ENCODE measurements around the gene CNPY2. TPM values are rescaled to one million over a fixed set of nuclear protein-coding genes. Genes with fewer than 3 reads are reported as not detected.

Gene CNPY2
- total and polyA plus RNA-seq, 2 of the 13 experiments (the other 11 are each of a cell fraction or from before 2014, with no cell fraction given), result 285 to 356 TPM

- 1% methylated on average over 32 of the region's 54 CpGs for WGBS (ENCODE audit: low lambda C conversion rate)
- ATAC-seq (peak; percentile 93), FAIRE-seq (peak; percentile 97), DNase-seq (ENCODE audit: low spot score) (peak; percentile 98)
- peaks cover 7 to 13% of the 10 kb centered on the region in 2 experiments for H3K36me3 ChIP-seq (replicated peaks in 1 of 2; ENCODE audit: control insufficient read depth in 1 of 2, insufficient read depth in 2 of 2, low read length in 2 of 2)
- intact Hi-C loops (cut with micrococcal nuclease; ENCODE audit: unreplicated experiment) (loop anchor here (1.0 to 2.0 kb wide), 2 partner anchors 44 to 105 kb away; no protein-coding TSS in a partner anchor), in situ Hi-C loops (cut with HindIII; ENCODE audit: extremely low pct_ligation_motif_present, low pct_unique_long_range_greater_than_20kb) (no loop called here)
- peaks cover 72% of the 10 kb centered on the region for H3K4me1 ChIP-seq (ENCODE audit: insufficient read depth, low read length)
- H2AFZ ChIP-seq (ENCODE audit: low read length), result peak within 1 kb of the TSS; percentile 69
- H3K79me2 ChIP-seq (ENCODE audit: insufficient read depth, low read length), result peaks cover 21% of the 10 kb centered on the region
- no TSS peak for BruUV-seq (replicated peaks)
- ChIA-PET POLR2A (interaction anchor here (0.5 to 7.9 kb wide), 34 partner anchors 9 to 386 kb away, joined by 3 to 81 read pairs (median 5); partner anchors contain the start of genes CNPY2, COQ10A, ESYT1 and IL23A), CTCF (ENCODE audit: low intra/inter-chr PET ratio, low total read pairs) (no interaction called here)
- H3K27me3 ChIP-seq (ENCODE audit: control insufficient read depth in 1 of 2, insufficient read depth in 2 of 2, low read length in 2 of 2), result no peaks in the 10 kb centered on the region
- peak within 1 kb of the TSS; percentile 81 for H3K4me2 ChIP-seq (ENCODE audit: low read depth, low read length)
- H3K9me3 ChIP-seq (ENCODE audit: low read length), result no peaks in the 10 kb centered on the region
- peak within 1 kb of the TSS; percentile 83 for H3K27ac ChIP-seq (ENCODE audit: extremely low read length, insufficient read depth, low read length)
- H4K20me1 ChIP-seq (ENCODE audit: insufficient read depth, low read length), result no peaks in the 10 kb centered on the region
- peak within 1 kb of the TSS; percentile 84 for H3K9ac ChIP-seq (ENCODE audit: insufficient read depth, low read depth, low read length)
- peak within 1 kb of the TSS; percentile 83 to 94 (median 87) for H3K4me3 ChIP-seq (replicated peaks in 1 of 3; ENCODE audit: insufficient read depth in 1 of 3, low read depth in 2 of 3, low read length in 3 of 3)
- TF ChIP-seq PBX2 (CRISPR knock-in tag; IDR thresholded peaks at IDR 0.05) (peak; percentile 53), DZIP1 (CRISPR knock-in tag; IDR thresholded peaks at IDR 0.05) (no peak), GABPA (IDR thresholded peaks at IDR 0.05; ENCODE audit: low read depth, low read length) (peak; percentile 65), GABPA (CRISPR knock-in tag; IDR thresholded peaks at IDR 0.05; ENCODE audit: low read depth) (peak; percentile 88), ZEB1 (IDR thresholded peaks at IDR 0.05; ENCODE audit: insufficient replicate concordance, low read depth) (peak; percentile 32), KLF13 (CRISPR knock-in tag; IDR thresholded peaks at IDR 0.05) (no peak), TOPORS (CRISPR knock-in tag; IDR thresholded peaks at IDR 0.05) (0 out of 2 replicates have a peak, but pooled peaks have one; percentile 33), PATZ1 (CRISPR knock-in tag; IDR thresholded peaks at IDR 0.05) (peak; percentile 81), ZSCAN12 (CRISPR knock-in tag; IDR thresholded peaks at IDR 0.05) (0 out of 2 replicates have a peak, but pooled peaks have one; percentile 39), NFE2L1 (CRISPR knock-in tag; IDR thresholded peaks at IDR 0.05; ENCODE audit: borderline replicate concordance) (no peak)
- TF ChIP-seq, protein P1, sequence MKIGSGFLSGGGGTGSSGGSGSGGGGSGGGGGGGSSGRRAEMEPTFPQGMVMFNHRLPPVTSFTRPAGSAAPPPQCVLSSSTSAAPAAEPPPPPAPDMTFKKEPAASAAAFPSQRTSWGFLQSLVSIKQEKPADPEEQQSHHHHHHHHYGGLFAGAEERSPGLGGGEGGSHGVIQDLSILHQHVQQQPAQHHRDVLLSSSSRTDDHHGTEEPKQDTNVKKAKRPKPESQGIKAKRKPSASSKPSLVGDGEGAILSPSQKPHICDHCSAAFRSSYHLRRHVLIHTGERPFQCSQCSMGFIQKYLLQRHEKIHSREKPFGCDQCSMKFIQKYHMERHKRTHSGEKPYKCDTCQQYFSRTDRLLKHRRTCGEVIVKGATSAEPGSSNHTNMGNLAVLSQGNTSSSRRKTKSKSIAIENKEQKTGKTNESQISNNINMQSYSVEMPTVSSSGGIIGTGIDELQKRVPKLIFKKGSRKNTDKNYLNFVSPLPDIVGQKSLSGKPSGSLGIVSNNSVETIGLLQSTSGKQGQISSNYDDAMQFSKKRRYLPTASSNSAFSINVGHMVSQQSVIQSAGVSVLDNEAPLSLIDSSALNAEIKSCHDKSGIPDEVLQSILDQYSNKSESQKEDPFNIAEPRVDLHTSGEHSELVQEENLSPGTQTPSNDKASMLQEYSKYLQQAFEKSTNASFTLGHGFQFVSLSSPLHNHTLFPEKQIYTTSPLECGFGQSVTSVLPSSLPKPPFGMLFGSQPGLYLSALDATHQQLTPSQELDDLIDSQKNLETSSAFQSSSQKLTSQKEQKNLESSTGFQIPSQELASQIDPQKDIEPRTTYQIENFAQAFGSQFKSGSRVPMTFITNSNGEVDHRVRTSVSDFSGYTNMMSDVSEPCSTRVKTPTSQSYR (CRISPR knock-in tag; IDR thresholded peaks at IDR 0.05; ENCODE audit: borderline replicate concordance), result no peak
- TF ChIP-seq, protein P2, sequence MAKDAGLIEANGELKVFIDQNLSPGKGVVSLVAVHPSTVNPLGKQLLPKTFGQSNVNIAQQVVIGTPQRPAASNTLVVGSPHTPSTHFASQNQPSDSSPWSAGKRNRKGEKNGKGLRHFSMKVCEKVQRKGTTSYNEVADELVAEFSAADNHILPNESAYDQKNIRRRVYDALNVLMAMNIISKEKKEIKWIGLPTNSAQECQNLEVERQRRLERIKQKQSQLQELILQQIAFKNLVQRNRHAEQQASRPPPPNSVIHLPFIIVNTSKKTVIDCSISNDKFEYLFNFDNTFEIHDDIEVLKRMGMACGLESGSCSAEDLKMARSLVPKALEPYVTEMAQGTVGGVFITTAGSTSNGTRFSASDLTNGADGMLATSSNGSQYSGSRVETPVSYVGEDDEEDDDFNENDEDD (CRISPR knock-in tag; IDR thresholded peaks at IDR 0.05; ENCODE audit: borderline replicate concordance), result no peak
Observed at GRCh38 chr12:56359851-56360767, 44.3 kb upstream of the CNPY2 start, which contains the start of gene STAT2. Gene STAT2 (minus strand): TSS chr12:56360107. CDS start chr12:56356571, 3,536 bp downstream.

All from HepG2 (cell line).